HG03139 (cell line): ENCODE measurements around the gene ZNF197.
"Not testable (repeated sequence)": the region's sequence is repeated elsewhere in the genome, so short reads cannot be mapped to it uniquely, and the experiment has no call there.

ENCODE experiments used
- ATAC-seq: cut with Tn5 transposase; IDR thresholded peaks from one replicate; pipeline ENCODE4 v1.9.1; 2021; ENCODE audit not compliant: unreplicated experiment

The ZNF197 gene

GRCh38 chr3:44624749-44625480 is at the start of gene ZNF197:
Gene ZNF197, plus strand, starts transcription at chr3:44625036. Its CDS starts 4,119 bp downstream, at chr3:44629155.
- peak; percentile 89 for ATAC-seq

- no peak for ATAC-seq
These were observed 48.2 kb upstream of the ZNF197 start for GRCh38 chr3:44576613-44577012.

GRCh38 chr3:44577354-44577952 is 47.4 kb upstream of the ZNF197 start:
- ATAC-seq, result not testable (repeated sequence)

- ATAC-seq, result not testable (repeated sequence)
These were observed 46.5 kb upstream of the ZNF197 start for GRCh38 chr3:44578316-44578715.

- ATAC-seq, result not testable (repeated sequence)
These were observed 45.8 kb upstream of the ZNF197 start for GRCh38 chr3:44578924-44579515.

GRCh38 chr3:44579749-44580148 is 45.1 kb upstream of the ZNF197 start:
- not testable (repeated sequence) for ATAC-seq

GRCh38 chr3:44580971-44581370 is 43.9 kb upstream of the ZNF197 start:
- ATAC-seq, result not testable (repeated sequence)

GRCh38 chr3:44584646-44585501 is 40.0 kb upstream of the ZNF197 start, which contains the start of gene ZNF660:
Gene ZNF660, plus strand, starts transcription at chr3:44584964. Its CDS starts 9,230 bp downstream, at chr3:44594194.
- peak; percentile 59 for ATAC-seq

GRCh38 chr3:44596621-44597020 is 28.2 kb upstream of the ZNF197 start:
- ATAC-seq, result no peak

GRCh38 chr3:44601749-44602148 is 23.1 kb upstream of the ZNF197 start:
- no peak for ATAC-seq

GRCh38 chr3:44612678-44613077 is 12.2 kb upstream of the ZNF197 start:
- ATAC-seq, result no peak

- no peak for ATAC-seq
These were observed 3.9 kb downstream of the ZNF197 start for GRCh38 chr3:44628716-44629115.

GRCh38 chr3:44632193-44632592 is 7.4 kb downstream of the ZNF197 start:
- no peak for ATAC-seq

- ATAC-seq, result no peak
These were observed 17.5 kb downstream of the ZNF197 start for GRCh38 chr3:44642337-44642736.

GRCh38 chr3:44643024-44643423 is 18.2 kb downstream of the ZNF197 start:
- ATAC-seq, result no peak

GRCh38 chr3:44647771-44648170 is 22.9 kb downstream of the ZNF197 start:
- no peak for ATAC-seq

GRCh38 chr3:44648564-44649229 is 23.9 kb downstream of the ZNF197 start, which contains the start of gene ZNF35:
Gene ZNF35, plus strand, starts transcription at chr3:44648732. Its CDS starts 2,336 bp downstream, at chr3:44651068.
- peak; percentile 90 for ATAC-seq

GRCh38 chr3:44649709-44650108 is 24.9 kb downstream of the ZNF197 start:
- ATAC-seq, result no peak

- ATAC-seq, result no peak
These were observed 29.2 kb downstream of the ZNF197 start for GRCh38 chr3:44654039-44654438.

- ATAC-seq, result no peak
These were observed 34.2 kb downstream of the ZNF197 start for GRCh38 chr3:44659015-44659414.
